Islet of Langerhans (tissue), 1 donor: ENCODE data around the gene PDE7B.

Experiments
- FAIRE-seq: peaks from one replicate; lab custom pipeline; 2011; peaks lifted over from hg19 to GRCh38; lab: Jason Lieb, UNC

The PDE7B gene

GRCh38 chr6:136034422-136034821 is 182.9 kb downstream of the PDE7B start:
- FAIRE-seq: no peak

GRCh38 chr6:136035378-136036070 is 184.0 kb downstream of the PDE7B start:
- FAIRE-seq: no peak

GRCh38 chr6:136036071-136036380 is 184.5 kb downstream of the PDE7B start:
- FAIRE-seq: no peak

- no peak for FAIRE-seq
Observed at GRCh38 chr6:136036601-136037000, 185.1 kb downstream of the PDE7B start.

- FAIRE-seq: no peak
Observed at GRCh38 chr6:136037242-136037875, 185.9 kb downstream of the PDE7B start.

- FAIRE-seq: no peak
Observed at GRCh38 chr6:136037876-136038460, 186.5 kb downstream of the PDE7B start.

GRCh38 chr6:136038531-136038930 is 187.0 kb downstream of the PDE7B start:
- no peak for FAIRE-seq

GRCh38 chr6:136039185-136039584 is 187.7 kb downstream of the PDE7B start:
- FAIRE-seq: no peak

GRCh38 chr6:136050475-136050874 is 199.0 kb downstream of the PDE7B start:
- no peak for FAIRE-seq

- no peak for FAIRE-seq
Observed at GRCh38 chr6:136051140-136051775, 199.8 kb downstream of the PDE7B start.

GRCh38 chr6:136052031-136052430 is 200.5 kb downstream of the PDE7B start:
- FAIRE-seq: no peak

- no peak for FAIRE-seq
Observed at GRCh38 chr6:136058852-136059251, 207.4 kb downstream of the PDE7B start.

GRCh38 chr6:136059308-136059707 is 207.8 kb downstream of the PDE7B start:
- no peak for FAIRE-seq

GRCh38 chr6:136060052-136060451 is 208.6 kb downstream of the PDE7B start:
- peak; percentile 56 for FAIRE-seq

- no peak for FAIRE-seq
Observed at GRCh38 chr6:136060759-136061158, 209.3 kb downstream of the PDE7B start.

GRCh38 chr6:136061701-136062100 is 210.2 kb downstream of the PDE7B start:
- no peak for FAIRE-seq

- no peak for FAIRE-seq
Observed at GRCh38 chr6:136063096-136063495, 211.6 kb downstream of the PDE7B start.

- no peak for FAIRE-seq
Observed at GRCh38 chr6:136066005-136066404, 214.5 kb downstream of the PDE7B start.

GRCh38 chr6:136067731-136068341 is 216.3 kb downstream of the PDE7B start:
- FAIRE-seq: no peak

- FAIRE-seq: no peak
Observed at GRCh38 chr6:136069119-136069518, 217.6 kb downstream of the PDE7B start.

- FAIRE-seq: no peak
Observed at GRCh38 chr6:136070815-136071214, 219.3 kb downstream of the PDE7B start.

- no peak for FAIRE-seq
Observed at GRCh38 chr6:136072691-136073090, 221.2 kb downstream of the PDE7B start.

- FAIRE-seq: no peak
Observed at GRCh38 chr6:136073216-136073615, 221.7 kb downstream of the PDE7B start.
